Endothelial cell (in vitro differentiated cells): ENCODE data around the gene XG. TPM values are rescaled to one million over a fixed set of nuclear protein-coding genes. Genes with fewer than 3 reads are reported as not detected.
"Not testable (repeated sequence)": the region's sequence is repeated elsewhere in the genome, so short reads cannot be mapped to it uniquely, and the experiment has no call there.

Experiments used
- DNase-seq: peaks from one replicate; pipeline ENCODE4 v3.0.0; 2021; ENCODE audit warnings: low spot score
- H3K27ac Mint-ChIP-seq: one replicate; pipeline ENCODE4 v1.8.0; 2021; ENCODE audit warnings: mixed read lengths, inconsistent platforms; ENCODE audit not compliant: unreplicated experiment
- H3K27me3 Mint-ChIP-seq: one replicate; pipeline ENCODE4 v1.8.0; 2021; ENCODE audit warnings: mild to moderate bottlenecking, moderate library complexity, mixed read lengths, inconsistent platforms; ENCODE audit not compliant: unreplicated experiment
- H3K36me3 Mint-ChIP-seq: one replicate; pipeline ENCODE4 v1.8.0; 2021; ENCODE audit warnings: mild to moderate bottlenecking, low read depth, mixed read lengths, inconsistent platforms; ENCODE audit not compliant: unreplicated experiment
- H3K4me1 Mint-ChIP-seq: one replicate; pipeline ENCODE4 v1.8.0; 2021; ENCODE audit warnings: mild to moderate bottlenecking, mixed read lengths, inconsistent platforms; ENCODE audit not compliant: unreplicated experiment
- H3K4me3 Mint-ChIP-seq: one replicate; pipeline ENCODE4 v1.8.0; 2021; ENCODE audit warnings: mild to moderate bottlenecking, mixed read lengths, inconsistent platforms; ENCODE audit not compliant: unreplicated experiment
- H3K9me3 Mint-ChIP-seq: one replicate; pipeline ENCODE4 v1.8.0; 2021; ENCODE audit warnings: mixed read lengths, inconsistent platforms; ENCODE audit not compliant: unreplicated experiment
- CTCF ChIP-seq: fragments of 200-600 bp; sonication (generic); IDR thresholded peaks from one replicate; pipeline ENCODE4 v1.5.0; 2021; ENCODE audit warnings: antibody characterized with exemption; ENCODE audit not compliant: unreplicated experiment
- total RNA-seq: library from RNA; stranded (reverse); fragmentation: NEBNext Ultra II Directional; extraction: Animal tissue kit (Norgen Biotek cat#: 25700); gene quantifications from one replicate; pipeline ENCODE4 v1.2.1, GENCODE V29; 2021; ENCODE audit not compliant: unreplicated experiment

Gene XG
- total RNA-seq, 1 donor from 2014 or later = 0.18 TPM

DNA sequence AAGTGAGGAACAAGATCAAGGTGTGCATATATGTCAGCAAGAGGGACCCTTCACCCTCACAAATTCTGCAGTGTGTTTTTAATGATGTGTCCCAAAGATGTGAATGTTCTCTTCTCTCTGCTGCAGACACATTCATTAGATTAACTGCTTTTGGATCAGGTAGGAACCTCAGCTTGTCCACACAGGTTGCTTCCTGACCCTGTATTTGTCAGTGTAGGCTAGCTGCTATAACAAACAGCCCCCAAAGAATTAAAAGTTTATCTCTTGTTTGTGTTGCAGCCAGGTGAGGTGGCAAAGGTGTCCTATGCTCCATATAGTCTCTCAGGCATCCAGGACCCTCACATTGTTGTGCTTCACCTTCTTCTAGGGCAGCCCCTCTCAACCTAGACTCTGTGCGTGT is 17.8 kb downstream of the XG start:
- H3K27ac Mint-ChIP-seq = no peak overlapping the region
- no peak for TF ChIP-seq CTCF
- H3K4me1 Mint-ChIP-seq = peaks cover 10% of the 10 kb centered on the region
- H3K36me3 Mint-ChIP-seq = peaks cover 25% of the 10 kb centered on the region
- peaks cover 3% of the 10 kb centered on the region for H3K9me3 Mint-ChIP-seq
- DNase-seq = no peak
- H3K27me3 Mint-ChIP-seq = peaks cover 2% of the 10 kb centered on the region
- H3K4me3 Mint-ChIP-seq = no peak overlapping the region

DNA sequence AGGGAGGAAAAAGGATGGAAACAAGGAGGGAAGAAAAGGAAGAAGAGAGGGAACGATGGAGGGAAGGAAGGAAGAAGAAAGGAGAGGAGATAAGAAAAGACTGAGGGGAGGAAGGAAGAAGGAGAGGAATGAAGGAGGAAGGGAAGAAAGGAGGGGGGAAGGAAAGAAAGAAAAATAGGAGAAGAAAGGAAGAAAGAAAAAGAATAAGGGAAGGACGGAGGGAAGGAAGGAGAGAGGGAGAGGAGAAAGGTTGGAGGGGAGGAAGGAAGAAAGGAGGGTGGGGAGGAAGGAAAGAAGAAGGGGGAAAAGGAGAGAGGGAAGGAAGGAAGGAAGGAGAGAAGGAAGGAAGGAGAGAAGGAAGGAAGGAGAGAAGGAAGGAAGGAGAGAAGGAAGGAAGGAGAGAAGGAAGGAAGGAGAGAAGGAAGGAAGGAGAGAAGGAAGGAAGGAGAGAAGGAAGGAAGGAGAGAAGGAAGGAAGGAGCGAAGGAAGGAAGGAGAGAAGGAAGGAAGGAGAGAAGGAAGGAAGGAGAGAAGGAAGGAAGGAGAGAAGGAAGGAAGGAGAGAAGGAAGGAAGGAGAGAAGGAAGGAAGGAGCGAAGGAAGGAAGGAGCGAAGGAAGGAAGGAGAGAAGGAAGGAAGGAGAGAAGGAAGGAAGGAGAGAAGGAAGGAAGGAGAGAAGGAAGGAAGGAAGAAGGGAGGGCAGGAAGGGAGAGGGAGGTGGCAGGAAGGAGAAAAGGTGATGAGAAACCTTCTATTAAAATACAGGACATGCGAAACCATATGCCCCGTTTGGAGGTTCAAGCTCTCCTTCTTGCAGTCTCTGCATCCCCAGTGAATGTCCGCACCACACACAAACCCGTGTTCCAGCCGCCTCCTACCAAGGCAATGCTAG is 21.6 kb downstream of the XG start:
- H3K36me3 Mint-ChIP-seq = peaks cover 18% of the 10 kb centered on the region
- not testable (repeated sequence) for H3K27ac Mint-ChIP-seq, DNase-seq, H3K4me3 Mint-ChIP-seq, H3K27me3 Mint-ChIP-seq, H3K9me3 Mint-ChIP-seq, H3K4me1 Mint-ChIP-seq

- Mint-ChIP-seq H3K27me3 (no peaks in the 10 kb centered on the region), H3K27ac (no peak overlapping the region), H3K4me1 (peaks cover 3% of the 10 kb centered on the region), H3K36me3 (peaks cover 16% of the 10 kb centered on the region), H3K4me3 (no peak overlapping the region), H3K9me3 (peaks cover 4% of the 10 kb centered on the region)
- no peak for TF ChIP-seq CTCF
- no peak for DNase-seq
Measured at GRCh38 chrX:2774057-2774456, 22.2 kb downstream of the XG start.

DNA sequence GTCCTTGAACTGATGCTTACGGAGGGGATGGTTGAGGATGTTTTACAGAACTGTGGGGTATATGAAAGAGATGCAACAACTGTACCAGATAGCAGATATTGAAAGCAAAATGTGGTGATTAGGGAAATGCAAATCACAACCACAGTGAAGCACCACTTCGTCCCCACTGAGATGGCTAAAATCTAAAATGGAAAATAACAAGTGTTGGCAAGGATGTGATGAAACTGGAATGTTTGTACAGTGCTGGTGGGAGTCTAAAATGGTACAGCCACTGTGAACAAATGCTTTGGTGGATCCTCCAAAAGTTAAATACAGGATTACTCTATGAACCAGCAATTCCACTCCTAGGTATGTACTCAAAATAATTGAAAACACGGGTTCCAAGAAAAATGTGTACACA is 22.9 kb downstream of the XG start:
- Mint-ChIP-seq H3K27ac (no peak overlapping the region), H3K4me1 (no peaks in the 10 kb centered on the region), H3K9me3 (peaks cover 4% of the 10 kb centered on the region), H3K4me3 (no peak overlapping the region), H3K27me3 (no peaks in the 10 kb centered on the region), H3K36me3 (peaks cover 10% of the 10 kb centered on the region)
- no peak for DNase-seq
- TF ChIP-seq CTCF = no peak

GRCh38 chrX:2780472-2781225 is 28.8 kb downstream of the XG start:
- H3K4me3 Mint-ChIP-seq, H3K27me3 Mint-ChIP-seq, H3K36me3 Mint-ChIP-seq, DNase-seq, H3K4me1 Mint-ChIP-seq, H3K27ac Mint-ChIP-seq, H3K9me3 Mint-ChIP-seq: not testable (repeated sequence)

- DNase-seq = no peak
- no peak for TF ChIP-seq CTCF
- Mint-ChIP-seq H3K27ac (no peak overlapping the region), H3K4me1 (no peaks in the 10 kb centered on the region), H3K4me3 (no peak overlapping the region), H3K36me3 (no peaks in the 10 kb centered on the region), H3K9me3 (no peaks in the 10 kb centered on the region), H3K27me3 (peaks cover 4% of the 10 kb centered on the region)
Measured at GRCh38 chrX:2781226-2781571, 29.4 kb downstream of the XG start.
